Neural progenitor cell (in vitro differentiated cells): Measurements from ENCODE around the gene SLC35B3. TPM values are rescaled to one million over a fixed set of nuclear protein-coding genes. Genes with fewer than 3 reads are reported as not detected.
"Not testable (repeated sequence)": the region's sequence is repeated elsewhere in the genome, so short reads cannot be mapped to it uniquely, and the experiment has no call there.

Experiments used
- DNase-seq: peaks from one replicate; pipeline ENCODE4 v3.0.0-alpha.2; 2016; ENCODE audit warnings: low spot score
- H2AFZ ChIP-seq: fragments of 200-600 bp; sonication (generic); replicated peaks from 2 replicates; pipeline ENCODE4 v1.6.1; 2016; ENCODE audit warnings: antibody characterized with exemption
- H3F3A ChIP-seq: fragments of 200-600 bp; sonication (generic); 2 replicates; pipeline ENCODE4 v1.6.1; 2016; ENCODE audit warnings: antibody characterized with exemption, low read depth
- H3K27ac ChIP-seq: fragments of 200-600 bp; sonication (generic); 2 replicates; pipeline ENCODE4 v1.5.1; 2016; ENCODE audit warnings: mild to moderate bottlenecking
- H3K27me3 ChIP-seq: fragments of 200-600 bp; sonication (generic); 2 replicates; pipeline ENCODE4 v1.6.1; 2016; ENCODE audit warnings: mild to moderate bottlenecking, moderate library complexity
- H3K36me3 ChIP-seq: fragments of 200-600 bp; sonication (generic); 2 replicates; pipeline ENCODE4 v1.5.1; 2016
- H3K4me1 ChIP-seq: fragments of 200-600 bp; sonication (generic); 2 replicates; pipeline ENCODE4 v1.6.1; 2016; ENCODE audit warnings: mixed run types
- H3K4me2 ChIP-seq: fragments of 200-600 bp; sonication (generic); 2 replicates; pipeline ENCODE4 v1.6.1; 2016
- H3K4me3 ChIP-seq: fragments of 200-600 bp; sonication (generic); 2 replicates; pipeline ENCODE4 v1.5.1; 2016
- H3K79me2 ChIP-seq: fragments of 200-600 bp; sonication (generic); 2 replicates; pipeline ENCODE4 v1.6.1; 2016; ENCODE audit warnings: low read depth
- H3K9ac ChIP-seq: fragments of 200-600 bp; sonication (generic); 2 replicates; pipeline ENCODE4 v1.6.1; 2016
- H3K9me3 ChIP-seq: fragments of 200-600 bp; sonication (generic); 2 replicates; pipeline ENCODE4 v1.5.1; 2016; ENCODE audit warnings: low read depth
- H4K20me1 ChIP-seq: fragments of 200-600 bp; sonication (generic); 2 replicates; pipeline ENCODE4 v1.6.1; 2016; ENCODE audit warnings: low read depth
- H3K27ac Mint-ChIP-seq: 3 replicates; pipeline ENCODE4 v1.8.0; 2021; ENCODE audit warnings: mixed read lengths
- H3K27me3 Mint-ChIP-seq: 2 replicates; pipeline ENCODE4 v1.8.0; 2022; ENCODE audit warnings: low read depth, mild to moderate bottlenecking, inconsistent platforms, moderate library complexity, mixed read lengths; ENCODE audit not compliant: insufficient read depth
- H3K36me3 Mint-ChIP-seq: 3 replicates; pipeline ENCODE4 v1.8.0; 2021; ENCODE audit warnings: mixed read lengths
- H3K4me1 Mint-ChIP-seq: 3 replicates; pipeline ENCODE4 v1.8.0; 2021; ENCODE audit warnings: mixed read lengths
- H3K4me3 Mint-ChIP-seq: 3 replicates; pipeline ENCODE4 v1.8.0; 2021; ENCODE audit warnings: mild to moderate bottlenecking, moderate library complexity, mixed read lengths
- H3K9me3 Mint-ChIP-seq: 3 replicates; pipeline ENCODE4 v1.8.0; 2020; ENCODE audit warnings: mixed read lengths
- CTCF ChIP-seq: fragments of 200-600 bp; sonication (generic); IDR thresholded peaks from 2 replicates; pipeline ENCODE4 v1.5.1; 2017; ENCODE audit warnings: antibody characterized with exemption, mild to moderate bottlenecking
- EZH2 ChIP-seq: fragments of 200-600 bp; sonication (generic); IDR thresholded peaks from 2 replicates; pipeline ENCODE4 v1.6.1; 2017; ENCODE audit warnings: antibody characterized with exemption, mild to moderate bottlenecking, moderate library complexity
- EZH2phosphoT487 ChIP-seq: fragments of 200-600 bp; sonication (generic); IDR thresholded peaks from 2 replicates; pipeline ENCODE4 v1.6.1; 2017; ENCODE audit warnings: antibody characterized with exemption
- total RNA-seq: library from RNA; depleted of rRNA; stranded (reverse); fragments of >200 nt; gene quantifications from 2 replicates; pipeline ENCODE4 v1.2.3, GENCODE V29; 2015; ENCODE audit warnings: low replicate concordance

Gene SLC35B3
- total RNA-seq, 1 donor from 2014 or later, result 8.1 TPM

DNA sequence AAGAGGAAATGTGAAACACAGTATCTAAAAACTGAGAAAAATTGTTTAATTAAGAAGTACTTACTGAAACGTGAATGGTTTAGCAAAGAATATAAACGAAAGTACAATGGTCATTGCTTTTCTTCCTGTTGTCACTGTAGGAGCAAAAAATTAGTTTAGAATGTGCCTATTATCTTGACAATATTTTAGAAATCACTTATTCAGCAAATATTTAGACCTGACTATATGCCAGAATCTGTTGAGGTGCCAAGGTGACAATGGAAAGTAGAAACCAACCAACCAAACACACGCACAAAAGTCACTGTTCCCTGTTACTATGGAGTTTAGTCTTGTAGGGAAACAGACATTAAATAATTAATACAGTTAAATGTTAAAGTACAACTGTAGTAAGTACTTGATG lies 20.5 kb downstream of the SLC35B3 start:
- no peaks in the 10 kb centered on the region for H3K79me2 ChIP-seq
- peaks cover 6% of the 10 kb centered on the region for H3K4me1 ChIP-seq
- H3K9me3 ChIP-seq, result no peaks in the 10 kb centered on the region
- no peaks in the 10 kb centered on the region for H3K36me3 ChIP-seq
- H3K27me3 ChIP-seq, result no peaks in the 10 kb centered on the region
- H3K9ac ChIP-seq, result no peak overlapping the region
- no peak overlapping the region for H2AFZ ChIP-seq
- no peak for DNase-seq
- H3K27ac Mint-ChIP-seq, result no peak overlapping the region
- H3K27me3 Mint-ChIP-seq, result no peaks in the 10 kb centered on the region
- no peak for TF ChIP-seq CTCF
- TF ChIP-seq EZH2phosphoT487, result no peak
- no peak for TF ChIP-seq EZH2
- H4K20me1 ChIP-seq, result no peaks in the 10 kb centered on the region
- H3F3A ChIP-seq, result no peaks in the 10 kb centered on the region
- peaks cover 24% of the 10 kb centered on the region for H3K36me3 Mint-ChIP-seq
- H3K4me3 Mint-ChIP-seq, result no peak overlapping the region
- H3K4me1 Mint-ChIP-seq, result peaks cover 3% of the 10 kb centered on the region
- H3K4me3 ChIP-seq, result no peak overlapping the region
- H3K4me2 ChIP-seq, result no peak overlapping the region
- no peak overlapping the region for H3K27ac ChIP-seq
- H3K9me3 Mint-ChIP-seq, result no peaks in the 10 kb centered on the region

- not testable (repeated sequence) for H3K9me3 ChIP-seq, H3K4me3 Mint-ChIP-seq, H3K27me3 Mint-ChIP-seq, H3K4me1 ChIP-seq, H2AFZ ChIP-seq, H3K4me3 ChIP-seq, DNase-seq, H3K9me3 Mint-ChIP-seq, H3F3A ChIP-seq, H3K4me2 ChIP-seq, H3K27ac Mint-ChIP-seq, H3K4me1 Mint-ChIP-seq, H3K36me3 Mint-ChIP-seq, H3K27me3 ChIP-seq, H3K79me2 ChIP-seq, H3K36me3 ChIP-seq, H4K20me1 ChIP-seq, H3K27ac ChIP-seq, H3K9ac ChIP-seq
Observed at GRCh38 chr6:8405946-8406345, 29.4 kb downstream of the SLC35B3 start.

DNA sequence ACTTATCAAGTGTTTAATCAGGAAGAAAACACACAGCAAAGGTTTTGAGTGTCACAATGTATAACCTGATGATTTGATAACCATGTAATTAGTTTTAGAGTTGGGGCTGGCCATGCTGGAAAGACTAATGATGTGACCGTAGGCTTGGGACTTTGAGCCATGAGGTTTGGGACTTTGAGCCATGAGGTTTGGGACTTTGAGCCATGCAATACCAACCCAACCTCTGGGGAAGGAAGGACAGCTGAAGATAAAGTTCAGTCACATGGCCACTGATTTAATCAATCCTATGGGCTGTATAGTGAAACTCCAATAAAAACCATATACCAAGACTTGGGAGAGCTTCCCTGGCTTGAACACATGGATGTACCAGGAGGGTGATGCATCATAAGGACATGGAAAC lies 32.8 kb downstream of the SLC35B3 start:
- H3K27ac ChIP-seq, result no peak overlapping the region
- TF ChIP-seq EZH2phosphoT487 (no peak), CTCF (no peak), EZH2 (no peak)
- H3K9ac ChIP-seq, result no peak overlapping the region
- H3K27me3 ChIP-seq, result no peaks in the 10 kb centered on the region
- H3K4me1 Mint-ChIP-seq, result no peaks in the 10 kb centered on the region
- H3K9me3 ChIP-seq, result no peaks in the 10 kb centered on the region
- H2AFZ ChIP-seq, result no peak overlapping the region
- no peaks in the 10 kb centered on the region for H3F3A ChIP-seq
- no peaks in the 10 kb centered on the region for H4K20me1 ChIP-seq
- peaks cover under 1% of the 10 kb centered on the region for H3K9me3 Mint-ChIP-seq
- H3K79me2 ChIP-seq, result no peaks in the 10 kb centered on the region
- no peaks in the 10 kb centered on the region for H3K36me3 ChIP-seq
- H3K4me1 ChIP-seq, result no peaks in the 10 kb centered on the region
- H3K4me2 ChIP-seq, result no peak overlapping the region
- no peaks in the 10 kb centered on the region for H3K36me3 Mint-ChIP-seq
- H3K4me3 Mint-ChIP-seq, result no peak overlapping the region
- no peak overlapping the region for H3K27ac Mint-ChIP-seq
- H3K4me3 ChIP-seq, result no peak overlapping the region
- DNase-seq, result no peak
- H3K27me3 Mint-ChIP-seq, result no peaks in the 10 kb centered on the region

GRCh38 chr6:8400663-8401062 lies 34.7 kb downstream of the SLC35B3 start:
- no peaks in the 10 kb centered on the region for H4K20me1 ChIP-seq
- no peaks in the 10 kb centered on the region for H3K27me3 ChIP-seq
- H3K4me1 ChIP-seq, result no peaks in the 10 kb centered on the region
- no peak for DNase-seq
- no peaks in the 10 kb centered on the region for H3F3A ChIP-seq
- H2AFZ ChIP-seq, result no peak overlapping the region
- Mint-ChIP-seq H3K36me3 (no peaks in the 10 kb centered on the region), H3K27ac (no peak overlapping the region), H3K9me3 (no peaks in the 10 kb centered on the region), H3K4me1 (no peaks in the 10 kb centered on the region), H3K4me3 (no peak overlapping the region), H3K27me3 (no peaks in the 10 kb centered on the region)
- H3K9me3 ChIP-seq, result no peaks in the 10 kb centered on the region
- H3K4me2 ChIP-seq, result no peak overlapping the region
- no peak overlapping the region for H3K27ac ChIP-seq
- no peak overlapping the region for H3K4me3 ChIP-seq
- no peak for TF ChIP-seq CTCF
- H3K9ac ChIP-seq, result no peak overlapping the region
- H3K79me2 ChIP-seq, result no peaks in the 10 kb centered on the region
- H3K36me3 ChIP-seq, result no peaks in the 10 kb centered on the region
